Kidney (tissue), 14 donors: ENCODE results near the gene MICA. TPM values are rescaled to one million over a fixed set of nuclear protein-coding genes. Genes with fewer than 3 reads are reported as not detected.

Experiments
- DNase-seq, 5 donors: peaks; one replicate each; pipeline ENCODE4 v3.0.0-alpha.2; 2013 to 2020
- FAIRE-seq: peaks from 2 replicates; lab custom pipeline; 2012; peaks lifted over from hg19 to GRCh38; lab: Jason Lieb, UNC
- H3K27ac ChIP-seq, 2 donors: one replicate each; pipeline ENCODE4 v1.7.0; 2013; ENCODE audit warnings: low read depth in 2 of 2, low read length in 2 of 2, inconsistent platforms in 1 of 2
- H3K27me3 ChIP-seq: one replicate; pipeline ENCODE4 v1.7.1; 2013; ENCODE audit warnings: low read length, inconsistent platforms; ENCODE audit not compliant: control insufficient read depth, insufficient read depth
- H3K36me3 ChIP-seq, 3 donors: one replicate each; pipeline versions ENCODE4 v1.7.0 to v1.7.1; 2013; ENCODE audit warnings: low read length in 3 of 3, control low read depth in 1 of 3, inconsistent platforms in 1 of 3; ENCODE audit not compliant: insufficient read depth in 3 of 3, control insufficient read depth in 2 of 3
- H3K4me1 ChIP-seq, 3 donors: one replicate each; pipeline versions ENCODE4 v1.7.0 to v1.7.1; 2013; ENCODE audit warnings: low read length in 3 of 3, inconsistent platforms in 1 of 3, low read depth in 1 of 3; ENCODE audit not compliant: control insufficient read depth in 2 of 3, insufficient read depth in 2 of 3
- H3K4me3 ChIP-seq, 3 donors: one replicate each; pipeline versions ENCODE4 v1.7.0 to v1.8.1; 2013; ENCODE audit warnings: low read length in 3 of 3, control low read depth in 1 of 3, inconsistent platforms in 1 of 3
- H3K9ac ChIP-seq, 3 donors: one replicate each; pipeline versions ENCODE4 v1.7.0 to v1.7.1; 2013; ENCODE audit warnings: low read length in 3 of 3, control low read depth in 1 of 3, inconsistent platforms in 1 of 3
- H3K9me3 ChIP-seq, 3 donors: one replicate each; pipeline versions ENCODE4 v1.7.0 to v1.7.1; 2013; ENCODE audit warnings: low read length in 3 of 3, control low read depth in 1 of 3, inconsistent platforms in 1 of 3; ENCODE audit not compliant: control insufficient read depth in 2 of 3, insufficient read depth in 1 of 3
- CTCF ChIP-seq: IDR thresholded peaks from 3 replicates; pipeline ENCODE4 v1.5.1; 2012; ENCODE audit warnings: mild to moderate bottlenecking, moderate library complexity, borderline replicate concordance; ENCODE audit not compliant: insufficient read depth; ENCODE audit errors: extremely low read depth
- intact Hi-C: fragments of 100-400 bp; cut with DNase I; formaldehyde crosslinking; loops from one replicate; pipeline ENCODE4 v1.11.1; 2022
- polyA plus RNA-seq: library from polyadenylated mRNA; stranded (reverse); fragments of 350-450 nt; fragmentation: Illumina TruSeq; extraction: RNeasy Lipid Tissue Mini Kit (QIAGEN cat#74804); gene quantifications from one replicate; pipeline ENCODE4 v1.2.3, GENCODE V29; 2014; ENCODE audit warnings: low read depth, low replicate concordance; ENCODE audit not compliant: insufficient read depth
- total RNA-seq: library from RNA; stranded (reverse); fragmentation: NEBNext Ultra II Directional; extraction: Animal tissue kit (Norgen Biotek cat#: 25700); gene quantifications from one replicate; pipeline ENCODE4 v1.2.1, GENCODE V29; 2021
- donor health status: control.
- donor health status: control.
- donor health status: control.
- donor health status: control.
- donor health status: control.
- donor health status: DM: yes; HTN: yes; CAD: no.
- donor health status: Normal renal cell carcinoma (clear cell type).

The MICA gene
- total and polyA plus RNA-seq, 2 donors from 2014 or later, result 27.5 to 34.7 TPM

GRCh38 chr6:31418251-31418650 lies 14.9 kb downstream of the MICA start:
- no peak overlapping the region for H3K4me3 ChIP-seq

GRCh38 chr6:31419842-31420241 lies 16.4 kb downstream of the MICA start:
- no peak for DNase-seq
- no peak for TF ChIP-seq CTCF
- Histone ChIP-seq H3K4me1 (no peaks in the 10 kb centered on the region), H3K36me3 (peaks cover 0 to 17% (median 10%) of the 10 kb centered on the region in 3 donors), H3K9me3 (no peaks in the 10 kb centered on the region), H3K27ac (no peak overlapping the region), H3K27me3 (no peaks in the 10 kb centered on the region), H3K4me3 (no peak overlapping the region), H3K9ac (no peak overlapping the region)
- no peak for FAIRE-seq
- intact Hi-C loops, result no loop called here

More at GRCh38 chr6:31418251-31418650, 14.9 kb downstream of the MICA start:
- TF ChIP-seq CTCF, result no peak
- no peaks in the 10 kb centered on the region for H3K4me1 ChIP-seq
- H3K27ac ChIP-seq, result no peak overlapping the region
- peaks cover 0 to 22% (median 13%) of the 10 kb centered on the region in 3 donors for H3K36me3 ChIP-seq
- no peak overlapping the region for H3K9ac ChIP-seq
- H3K27me3 ChIP-seq, result no peaks in the 10 kb centered on the region
- no peak for FAIRE-seq
- intact Hi-C loops, result no loop called here
- no peaks in the 10 kb centered on the region for H3K9me3 ChIP-seq
- DNase-seq, result no peak

GRCh38 chr6:31420546-31420945 lies 17.2 kb downstream of the MICA start:
- no peak overlapping the region for H3K9ac ChIP-seq
- intact Hi-C loops, result no loop called here
- no peak for FAIRE-seq

More at GRCh38 chr6:31420546-31420945, 17.2 kb downstream of the MICA start:
- Histone ChIP-seq H3K9me3 (no peaks in the 10 kb centered on the region), H3K27ac (no peak overlapping the region), H3K4me1 (no peaks in the 10 kb centered on the region), H3K36me3 (peaks cover 0 to 13% (median 8%) of the 10 kb centered on the region in 3 donors), H3K4me3 (no peak overlapping the region), H3K27me3 (no peaks in the 10 kb centered on the region)
- no peak for TF ChIP-seq CTCF
- DNase-seq, result no peak
